Breast epithelium (tissue), 3 donors: ENCODE measurements around the gene OR6C70.
"Not testable (repeated sequence)": the region's sequence is repeated elsewhere in the genome, so short reads cannot be mapped to it uniquely, and the experiment has no call there.

Experiments
- CTCF ChIP-seq, 3 donors: fragments of 450-650 bp; IDR thresholded peaks; one replicate each; pipeline ENCODE4 v1.5.1; 2016 to 2017; ENCODE audit warnings: antibody characterized with exemption in 3 of 3, mild to moderate bottlenecking in 3 of 3, moderate library complexity in 3 of 3
- POLR2A ChIP-seq: fragments of 450-650 bp; IDR thresholded peaks from one replicate; pipeline ENCODE4 v1.6.1; 2016; ENCODE audit warnings: antibody characterized with exemption, mild to moderate bottlenecking, moderate library complexity
- POLR2AphosphoS5 ChIP-seq, 3 donors: sonication (generic); formaldehyde crosslinking; IDR thresholded peaks; one replicate each; pipeline ENCODE4 v1.6.1; 2017; ENCODE audit warnings: antibody characterized with exemption in 3 of 3

- not testable (repeated sequence) for TF ChIP-seq CTCF (IDR thresholded peaks at IDR 0.05); POLR2A; POLR2AphosphoS5 (IDR thresholded peaks at IDR 0.05)
These were observed 14.3 kb upstream of the OR6C70 start for GRCh38 chr12:55484284-55484683.
